Measurements from ENCODE around the gene CAPN10. TPM values are rescaled to one million over a fixed set of nuclear protein-coding genes. Genes with fewer than 3 reads are reported as not detected.

The CAPN10 gene
- total RNA-seq, 1 experiment from 2014 or later = 90.2 TPM

Other genes starting within 250 kb of the CAPN10 start
- 9.9 and 12.3 TPM in 2 replicates for gene GPC1, start 151.1 kb upstream of the CAPN10 start, total RNA-seq (2014; rRNA removed; shearing (Covaris generic))
- 26.5 and 29.5 TPM in 2 replicates for gene ANKMY1, start 28.7 kb upstream of the CAPN10 start, total RNA-seq (2014; rRNA removed; shearing (Covaris generic))
- gene DUSP28, start 26.4 kb upstream of the CAPN10 start, total RNA-seq (2014; rRNA removed; shearing (Covaris generic)) = 10.0 and 10.4 TPM in 2 replicates
- gene RNPEPL1, start 18.2 kb upstream of the CAPN10 start, total RNA-seq (2014; rRNA removed; shearing (Covaris generic)) = 57.9 and 74.9 TPM in 2 replicates
- 176 and 180 TPM in 2 replicates for gene GPR35, start 38.7 kb downstream of the CAPN10 start, total RNA-seq (2014; rRNA removed; shearing (Covaris generic))
- not detected in 2 replicates for gene AQP12B, start 96.2 kb downstream of the CAPN10 start, total RNA-seq (2014; rRNA removed; shearing (Covaris generic))
- gene AQP12A, start 105.1 kb downstream of the CAPN10 start, total RNA-seq (2014; rRNA removed; shearing (Covaris generic)) = not detected in 2 replicates
- gene KIF1A, start 233.5 kb downstream of the CAPN10 start, total RNA-seq (2014; rRNA removed; shearing (Covaris generic)) = not detected in 2 replicates

Measured in HT-29 (cell line).